Measurements from ENCODE around the gene EPHB2.

The EPHB2 gene

GRCh38 chr1:22915816-22916470, 205.3 kb downstream of the EPHB2 start:
- peaks cover 0 to 11% of the 10 kb centered on the region in 2 experiments; a peak in 2 of 3 replicates for H3K36me3 ChIP-seq (ENCODE audit: control insufficient read depth in 2 of 2, insufficient read depth in 1 of 2, low read length in 2 of 2)
- ChIA-PET POLR2A (no interaction called here), CTCF (interaction anchor here (0.6 kb wide), 1 partner anchor 49 kb away, joined by 3 read pairs; no protein-coding TSS in a partner anchor)
- H3K4me1 ChIP-seq (ENCODE audit: control insufficient read depth, insufficient read depth, low read length): no peaks in the 10 kb centered on the region
- no peak overlapping the region for H3K4me3 ChIP-seq (ENCODE audit: low read depth, low read length)
- no peak for TF ChIP-seq ZNF140 (tag by site-specific recombination; IDR thresholded peaks at IDR 0.05)
- no peak for TF ChIP-seq ZNF311 (tag by site-specific recombination; IDR thresholded peaks at IDR 0.05; ENCODE audit: borderline replicate concordance)
- 0 out of 2 replicates have a peak, but pooled peaks have one; percentile 19 for TF ChIP-seq GLIS2 (tag by site-specific recombination; IDR thresholded peaks at IDR 0.05)
- TF ChIP-seq ZNF596 (tag by site-specific recombination; IDR thresholded peaks at IDR 0.05): no peak
- no peak for TF ChIP-seq SALL2 (tag by site-specific recombination; IDR thresholded peaks at IDR 0.05; ENCODE audit: borderline replicate concordance)
- TF ChIP-seq ZIC2 (tag by site-specific recombination; IDR thresholded peaks at IDR 0.05): 0 out of 2 replicates have a peak, but pooled peaks have one; percentile 5
- no peak for TF ChIP-seq ZNF184 (tag by site-specific recombination; IDR thresholded peaks at IDR 0.05)
- TF ChIP-seq ZNF664 (tag by site-specific recombination; IDR thresholded peaks at IDR 0.05): no peak
- no peak for TF ChIP-seq ZNF843 (tag by site-specific recombination; IDR thresholded peaks at IDR 0.05)
- H3K9me3 ChIP-seq (ENCODE audit: control insufficient read depth, insufficient read depth, low read depth, low read length): no peaks in the 10 kb centered on the region
- no peak overlapping the region for H3K27ac ChIP-seq (ENCODE audit: extremely low read depth, low read depth, low read length)

- TF ChIP-seq ZSCAN30 (tag by site-specific recombination; IDR thresholded peaks at IDR 0.05): no peak
- TF ChIP-seq IKZF3 (tag by site-specific recombination; IDR thresholded peaks at IDR 0.05): no peak
- TF ChIP-seq ZNF23 (tag by site-specific recombination; IDR thresholded peaks at IDR 0.05; ENCODE audit: borderline replicate concordance): no peak
- TF ChIP-seq KLF1 (tag by site-specific recombination; IDR thresholded peaks at IDR 0.05): peak; percentile 90
- peaks cover 0 to 11% of the 10 kb centered on the region in 2 experiments; a peak in 1 of 3 replicates for H3K36me3 ChIP-seq (ENCODE audit: control insufficient read depth in 2 of 2, insufficient read depth in 1 of 2, low read length in 2 of 2)
- H3K9me3 ChIP-seq (ENCODE audit: control insufficient read depth, insufficient read depth, low read depth, low read length): no peaks in the 10 kb centered on the region
- CTCF ChIA-PET: no interaction called here
- no peaks in the 10 kb centered on the region for H3K4me1 ChIP-seq (ENCODE audit: control insufficient read depth, insufficient read depth, low read length)
- H3K4me3 ChIP-seq (ENCODE audit: low read depth, low read length): no peak overlapping the region
- POLR2A ChIA-PET: no interaction called here
- no peak overlapping the region for H3K27ac ChIP-seq (ENCODE audit: extremely low read depth, low read depth, low read length)
These were observed 205.8 kb downstream of the EPHB2 start for GRCh38 chr1:22916471-22916820.

- no peaks in the 10 kb centered on the region for H3K4me1 ChIP-seq (ENCODE audit: control insufficient read depth, insufficient read depth, low read length)
- ChIA-PET POLR2A (no interaction called here), CTCF (interaction anchor here (0.5 to 1.0 kb wide), 2 partner anchors 27 to 193 kb away, joined by 3 to 4 read pairs; no protein-coding TSS in a partner anchor)
- H3K9me3 ChIP-seq (ENCODE audit: control insufficient read depth, insufficient read depth, low read depth, low read length): no peaks in the 10 kb centered on the region
- peaks cover 0 to 3% of the 10 kb centered on the region in 2 experiments; a peak in 1 of 3 replicates for H3K36me3 ChIP-seq (ENCODE audit: control insufficient read depth in 2 of 2, insufficient read depth in 1 of 2, low read length in 2 of 2)
- no peak overlapping the region for H3K27ac ChIP-seq (ENCODE audit: extremely low read depth, low read depth, low read length)
- H3K4me3 ChIP-seq (ENCODE audit: low read depth, low read length): no peak overlapping the region
- peak; percentile 41; the same call in 1 of the 2 replicates for TF ChIP-seq ZNF16 (tag by site-specific recombination; IDR thresholded peaks at IDR 0.05; ENCODE audit: low read depth)
- no peak for TF ChIP-seq ZNF473 (tag by site-specific recombination; IDR thresholded peaks at IDR 0.05)
These were observed 207.3 kb downstream of the EPHB2 start for GRCh38 chr1:22917989-22918388.

- TF ChIP-seq RBAK (tag by site-specific recombination; IDR thresholded peaks at IDR 0.05): no peak
- no peak for TF ChIP-seq MEIS1 (CRISPR knock-in tag; IDR thresholded peaks at IDR 0.05; ENCODE audit: borderline replicate concordance)
- CTCF ChIA-PET: interaction anchor here (0.5 kb wide), 1 partner anchor 194 kb away, joined by 3 read pairs; no protein-coding TSS in a partner anchor
These were observed 208.0 kb downstream of the EPHB2 start for GRCh38 chr1:22918644-22919043.

More at GRCh38 chr1:22918644-22919043, 208.0 kb downstream of the EPHB2 start:
- Histone ChIP-seq H3K27ac (ENCODE audit: extremely low read depth, low read depth, low read length) (no peak overlapping the region), H3K4me1 (ENCODE audit: control insufficient read depth, insufficient read depth, low read length) (no peaks in the 10 kb centered on the region), H3K4me3 (ENCODE audit: low read depth, low read length) (no peak overlapping the region), H3K36me3 (ENCODE audit: control insufficient read depth in 2 of 2, insufficient read depth in 1 of 2, low read length in 2 of 2) (no peaks in the 10 kb centered on the region), H3K9me3 (ENCODE audit: control insufficient read depth, insufficient read depth, low read depth, low read length) (no peaks in the 10 kb centered on the region)
- POLR2A ChIA-PET: no interaction called here

All from HEK293 (cell line).